NCI-H146 treated with DMSO at 0.1 percent for 48 hours (cell line): Measurements from ENCODE around the gene GNAS-AS1.

Source experiments
- DNase-seq: peaks from one replicate; lab custom pipeline; 2025; ENCODE audit not compliant: unreplicated experiment; lab: John Stamatoyannopoulos, UW

Gene GNAS-AS1

GRCh38 chr20:58886546-58886945, 35.8 kb upstream of the GNAS-AS1 start:
- no peak for DNase-seq

GRCh38 chr20:58884966-58885365, 34.3 kb upstream of the GNAS-AS1 start:
- no peak for DNase-seq

GRCh38 chr20:58883241-58883691, 32.6 kb upstream of the GNAS-AS1 start:
- DNase-seq = no peak

- DNase-seq = no peak
Measured at GRCh38 chr20:58882704-58883089, 32.0 kb upstream of the GNAS-AS1 start.

GRCh38 chr20:58880994-58881752, 30.5 kb upstream of the GNAS-AS1 start:
- no peak for DNase-seq

- no peak for DNase-seq
Measured at GRCh38 chr20:58880441-58880840, 29.7 kb upstream of the GNAS-AS1 start.

GRCh38 chr20:58878399-58878798, 27.7 kb upstream of the GNAS-AS1 start:
- no peak for DNase-seq

- DNase-seq = no peak
Measured at GRCh38 chr20:58877976-58878360, 27.3 kb upstream of the GNAS-AS1 start.

- no peak for DNase-seq
Measured at GRCh38 chr20:58877050-58877975, 26.6 kb upstream of the GNAS-AS1 start.

- no peak for DNase-seq
Measured at GRCh38 chr20:58876437-58876836, 25.7 kb upstream of the GNAS-AS1 start.

GRCh38 chr20:58875541-58876134, 24.9 kb upstream of the GNAS-AS1 start:
- DNase-seq = no peak

- DNase-seq = no peak
Measured at GRCh38 chr20:58875111-58875510, 24.4 kb upstream of the GNAS-AS1 start.

- DNase-seq = no peak
Measured at GRCh38 chr20:58874469-58874868, 23.8 kb upstream of the GNAS-AS1 start.

- no peak for DNase-seq
Measured at GRCh38 chr20:58871533-58872102, 20.9 kb upstream of the GNAS-AS1 start.

GRCh38 chr20:58870293-58871014, 19.8 kb upstream of the GNAS-AS1 start:
- peak; percentile 65 for DNase-seq

- no peak for DNase-seq
Measured at GRCh38 chr20:58869662-58870227, 19.0 kb upstream of the GNAS-AS1 start.

- DNase-seq = no peak
Measured at GRCh38 chr20:58868795-58869194, 18.1 kb upstream of the GNAS-AS1 start.

GRCh38 chr20:58867211-58867610, 16.5 kb upstream of the GNAS-AS1 start:
- no peak for DNase-seq

- DNase-seq = no peak
Measured at GRCh38 chr20:58865843-58866242, 15.1 kb upstream of the GNAS-AS1 start.

GRCh38 chr20:58864346-58864745, 13.6 kb upstream of the GNAS-AS1 start:
- peak; percentile 1 for DNase-seq
